Adrenal gland (tissue), 12 donors: ENCODE measurements around the gene CIBAR2. TPM values are rescaled to one million over a fixed set of nuclear protein-coding genes. Genes with fewer than 3 reads are reported as not detected.
A peak's percentile ranks its signal among the peaks of the same experiment; 100 is the strongest.

Experiments used
- DNase-seq, 7 donors: peaks; one replicate each; pipeline ENCODE4 v3.0.0-alpha.2; 2019 to 2020
- H3K27ac ChIP-seq, 5 donors: fragments of 200-600 bp; sonication (generic) in 4 of 5; 1 replicate in 3 of 5; 2 replicates in 2 of 5; pipeline versions ENCODE4 v1.5.1 to v1.8.0; 2016 to 2020; ENCODE audit warnings: mild to moderate bottlenecking in 1 of 5
- H3K27me3 ChIP-seq: fragments of 200-600 bp; 2 replicates; pipeline ENCODE4 v1.8.0; 2021
- H3K36me3 ChIP-seq, 2 donors: fragments of 200-600 bp; replicated peaks in 1 of 2; 1 replicate in 1 of 2; 2 replicates in 1 of 2; pipeline versions ENCODE4 v1.5.1 to v1.8.0; 2018 to 2022
- H3K4me1 ChIP-seq, 2 donors: fragments of 200-600 bp; replicated peaks in 1 of 2; 1 replicate in 1 of 2; 2 replicates in 1 of 2; pipeline versions ENCODE4 v1.5.1 to v1.8.0; 2018 to 2021
- H3K4me3 ChIP-seq, 4 donors: fragments of 200-600 bp; sonication (generic) in 3 of 4; one replicate each; pipeline ENCODE4 v1.5.1; 2016 to 2018
- H3K9me3 ChIP-seq, 3 donors: fragments of 200-600 bp; sonication (generic) in 1 of 3; replicated peaks in 1 of 3; 1 replicate in 2 of 3; 2 replicates in 1 of 3; pipeline versions ENCODE4 v1.5.1 to v1.8.0; 2016 to 2021
- CTCF ChIP-seq, 6 experiments: fragments of 450-650 bp in 4 of 6; fragments of 200-600 bp in 2 of 6; sonication (generic) in 1 of 6; IDR thresholded peaks; 1 replicate in 5 of 6; 2 replicates in 1 of 6; pipeline versions ENCODE4 v1.5.1 to v1.8.0; 2016 to 2021; ENCODE audit warnings: antibody characterized with exemption in 6 of 6, mild to moderate bottlenecking in 2 of 6, moderate library complexity in 1 of 6
- POLR2A ChIP-seq, 2 donors: fragments of 450-650 bp; IDR thresholded peaks; one replicate each; pipeline ENCODE4 v1.6.1; 2017; ENCODE audit warnings: antibody characterized with exemption in 2 of 2, mild to moderate bottlenecking in 2 of 2, moderate library complexity in 1 of 2
- WGBS, 4 donors: extraction: QIAGEN DNeasy Blood & Tissue Kit in 2 of 4; methylation state at CpG; one replicate each; pipeline versions ENCODE4 v1.1.5 to v1.1.7; 2013 to 2017; 5-methylcytosine and 5-hydroxymethylcytosine counted together
- intact Hi-C, 2 donors: fragments of 100-400 bp; cut with DNase I; formaldehyde crosslinking; loops; one replicate each; pipeline versions ENCODE4 v1.14.1 to v1.15.0; 2022 to 2023
- polyA plus RNA-seq, 3 donors: library from polyadenylated mRNA; stranded (reverse); fragments of 200-250 nt in 2 of 3; fragments of 350-450 nt in 1 of 3; fragmentation: Illumina TruSeq in 1 of 3; extraction: RNeasy Lipid Tissue Mini Kit (QIAGEN cat#74804) in 1 of 3; gene quantifications; one replicate each; pipeline ENCODE4 v1.2.3, GENCODE V29; 2013 to 2014
- total RNA-seq, 9 donors: library from RNA; depleted of rRNA in 4 of 9; stranded (reverse); fragments of >200 nt in 4 of 9; fragments of 120-200 nt in 1 of 9; fragmentation: NEBNext Ultra II Directional in 1 of 9; extraction: Animal tissue kit (Norgen Biotek cat#: 25700) in 1 of 9; gene quantifications; one replicate each; pipeline versions ENCODE4 v1.1.0 to v1.2.4, GENCODE V29; 2013 to 2023
- donor health status: healthy with polysubstance abuse.
- donor health status: Bipolar disorder and iron deficiency.
- donor health status: DM: yes; HTN: yes; CAD: no.
- donor health status: DM: no; HTN: no; CAD: no.
- donor health status: DM: no; HTN: no; CAD: no.
- donor health status: DM: yes; HTN: yes; CAD: no.

The CIBAR2 gene
- total and polyA plus RNA-seq, 12 donors, result 0.17 to 2.6 (median 0.73) TPM; not detected in 4

DNA sequence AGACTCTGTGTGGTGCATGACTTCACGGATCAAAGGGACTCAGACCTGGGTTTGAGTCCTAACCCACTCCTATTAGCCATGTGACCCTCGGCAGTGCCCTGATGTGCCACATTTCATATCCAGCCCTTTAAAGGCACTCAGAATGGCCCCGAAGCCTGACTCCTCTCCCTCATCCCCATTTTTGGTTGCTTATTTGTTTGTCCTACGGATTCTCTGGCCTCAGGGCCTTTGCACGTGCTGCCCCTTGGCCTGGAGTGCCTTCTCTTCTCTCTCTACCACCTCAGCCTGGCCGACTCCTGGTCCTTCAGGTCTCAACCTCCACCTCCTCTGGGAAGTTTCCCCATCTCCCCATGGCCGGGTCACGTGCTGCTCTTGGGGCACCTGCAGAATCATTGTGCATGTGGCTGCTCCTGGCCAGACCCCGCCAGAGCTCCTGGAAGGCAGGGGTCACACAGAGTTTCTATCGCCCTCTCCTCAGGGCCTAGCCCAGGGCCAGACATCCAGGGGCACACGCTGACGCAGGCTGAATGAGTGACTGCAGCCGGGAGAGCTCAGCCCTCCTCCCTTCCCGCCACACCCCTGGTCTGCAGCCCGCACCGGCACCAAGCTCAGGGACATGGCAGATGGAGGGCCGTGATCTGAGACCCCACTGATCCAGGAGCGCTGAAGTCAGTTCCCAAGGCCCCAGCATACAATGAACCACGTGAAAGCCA, 22.0 kb upstream of the CIBAR2 start:
- Histone ChIP-seq H3K36me3 (no peaks in the 10 kb centered on the region), H3K9me3 (peaks cover 0 to 4% (median 0%) of the 10 kb centered on the region in 3 donors), H3K27ac (peak overlapping the region in 2 of 5 donors; percentile 34 to 99), H3K27me3 (no peaks in the 10 kb centered on the region), H3K4me3 (no peak overlapping the region), H3K4me1 (peaks cover 12 to 43% of the 10 kb centered on the region in 2 donors)
- TF ChIP-seq CTCF (IDR thresholded peaks at IDR 0.05) (no peak), POLR2A (IDR thresholded peaks at IDR 0.05) (no peak)
- 89 to 92% (median 91%) methylated on average over 11 to 19 of the region's 19 CpGs for WGBS, 4 donors
- DNase-seq, result no peak
- intact Hi-C loops, result no loop called here

DNA sequence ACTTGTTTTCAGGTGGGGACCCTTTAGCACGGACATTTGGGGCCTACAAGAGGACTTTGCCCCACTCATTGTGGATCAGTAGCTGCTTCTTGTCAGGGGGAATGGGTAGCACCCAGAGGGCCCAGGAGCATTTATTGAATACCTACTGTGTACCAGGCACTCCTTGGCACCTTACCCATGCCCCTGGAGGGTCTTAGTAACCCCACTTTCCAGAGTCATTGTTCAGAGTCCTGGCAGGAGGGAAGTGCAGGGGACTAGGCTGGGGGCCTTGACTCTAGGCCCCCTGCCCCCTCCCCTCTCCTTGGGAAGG, 21.0 kb upstream of the CIBAR2 start:
- Histone ChIP-seq H3K9me3 (peaks cover 0 to 4% (median 0%) of the 10 kb centered on the region in 3 donors), H3K4me3 (no peak overlapping the region), H3K27ac (no peak overlapping the region), H3K4me1 (peaks cover 12 to 43% of the 10 kb centered on the region in 2 donors), H3K36me3 (no peaks in the 10 kb centered on the region), H3K27me3 (no peaks in the 10 kb centered on the region)
- no peak for DNase-seq
- intact Hi-C loops, result no loop called here
- 90 to 100% (median 98%) methylated on average over 1 of the region's 1 CpG for WGBS, 4 donors
- no peak for TF ChIP-seq POLR2A (IDR thresholded peaks at IDR 0.05)
- TF ChIP-seq CTCF (IDR thresholded peaks at IDR 0.05), result no peak

- Histone ChIP-seq H3K36me3 (no peaks in the 10 kb centered on the region), H3K9me3 (peaks cover 0 to 4% (median 0%) of the 10 kb centered on the region in 3 donors), H3K27ac (no peak overlapping the region), H3K4me3 (no peak overlapping the region), H3K4me1 (peaks cover 12 to 37% of the 10 kb centered on the region in 2 donors), H3K27me3 (no peaks in the 10 kb centered on the region)
- intact Hi-C loops, result no loop called here
- no peak for DNase-seq
- TF ChIP-seq CTCF (IDR thresholded peaks at IDR 0.05) (no peak), POLR2A (IDR thresholded peaks at IDR 0.05) (no peak)
- 92 to 94% (median 93%) methylated on average over 20 of the region's 20 CpGs for WGBS, 4 donors
These were observed 20.4 kb upstream of the CIBAR2 start for GRCh38 chr16:85132456-85133289.

GRCh38 chr16:85130705-85131028, 18.4 kb upstream of the CIBAR2 start:
- peak overlapping the region in 4 of 5 donors; percentile 47 to 89 (median 66) for H3K27ac ChIP-seq
- no peaks in the 10 kb centered on the region for H3K27me3 ChIP-seq
- WGBS, 4 donors, result 54 to 77% (median 65%) methylated on average over 5 of the region's 5 CpGs
- H3K4me1 ChIP-seq, result peaks cover 15 to 36% of the 10 kb centered on the region in 2 donors
- no peak overlapping the region for H3K4me3 ChIP-seq
- no peaks in the 10 kb centered on the region for H3K36me3 ChIP-seq
- H3K9me3 ChIP-seq, result no peaks in the 10 kb centered on the region
- intact Hi-C loops, result no loop called here
- DNase-seq, result no peak
- TF ChIP-seq POLR2A (IDR thresholded peaks at IDR 0.05) (no peak), CTCF (IDR thresholded peaks at IDR 0.05) (no peak)
